Measurements from ENCODE around the gene FOXL1. TPM values are rescaled to one million over a fixed set of nuclear protein-coding genes. Genes with fewer than 3 reads are reported as not detected.

Gene FOXL1
- total RNA-seq = 0.72 and 2.8 TPM in 2 replicates

DNA sequence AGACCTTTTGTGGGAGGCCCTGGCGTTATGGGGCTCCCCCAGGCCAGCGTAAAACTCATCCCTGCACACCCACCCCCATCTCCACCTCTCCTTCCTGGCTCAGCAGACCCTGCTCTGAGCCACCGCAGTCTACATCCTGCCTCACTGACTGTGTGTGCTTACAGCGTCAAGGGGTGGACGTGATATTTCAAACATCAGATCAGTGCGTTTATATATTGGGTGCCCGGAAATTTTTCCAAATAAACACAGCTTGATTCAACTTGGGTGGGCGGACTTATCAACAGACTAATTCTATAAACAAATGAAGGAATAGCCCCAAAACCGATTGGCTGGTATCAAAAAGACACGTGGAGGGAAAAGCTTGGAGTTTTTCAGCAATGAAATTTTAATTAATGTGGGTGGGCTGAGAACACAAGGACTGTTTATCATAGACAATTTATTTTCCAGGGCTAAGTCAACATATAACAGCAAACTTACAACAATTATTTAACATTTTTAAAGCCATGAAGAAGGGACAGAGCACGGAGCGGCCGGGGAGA, at the start of gene FOXL1:
Gene FOXL1, plus strand, starts transcription at position 489 of the 539 bp plus-strand sequence. CDS start 175 bp downstream, outside the sequence.

DNA sequence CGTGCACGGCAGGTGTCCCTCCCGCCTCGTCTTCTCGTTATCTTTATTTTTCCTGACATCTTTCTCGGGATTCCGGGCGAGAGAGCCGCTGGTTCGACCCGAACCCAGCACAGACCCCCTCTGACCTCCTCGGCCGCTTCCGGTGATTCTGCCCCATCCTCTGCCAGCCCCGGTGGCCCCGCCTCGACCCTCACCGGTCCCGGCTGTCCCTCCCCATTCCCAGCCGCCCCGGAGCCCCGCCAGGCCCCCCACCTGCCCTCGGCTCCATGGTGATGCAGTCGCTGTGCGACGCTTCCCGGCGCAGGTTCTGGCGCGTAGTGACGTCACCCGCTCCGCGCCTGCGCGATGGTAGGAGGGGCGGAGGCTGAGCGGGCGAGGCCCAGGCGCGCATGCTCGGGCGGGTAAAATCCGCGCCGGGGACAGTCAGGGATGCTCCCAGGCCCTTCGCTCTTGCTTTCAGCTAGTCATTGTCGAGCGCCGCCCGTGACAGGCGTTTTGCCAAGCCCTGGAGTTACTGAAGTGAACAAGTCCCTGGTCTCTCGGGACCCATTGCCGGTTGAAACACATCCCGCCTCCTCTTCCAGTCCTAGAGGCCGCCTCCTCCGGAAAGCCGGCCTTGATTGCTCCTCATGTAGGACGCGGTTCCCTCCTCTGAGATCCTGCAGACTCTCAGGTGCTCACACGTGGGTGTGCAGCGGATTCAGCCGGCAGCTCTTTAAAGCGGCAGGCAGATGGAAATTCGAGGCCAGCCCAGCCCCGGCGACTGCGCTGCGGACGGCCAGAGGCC, 23.2 kb upstream of the FOXL1 start, which contains the start of gene MTHFSD:
Gene MTHFSD, minus strand, starts transcription at position 319 of the 787 bp plus-strand sequence. Its CDS starts 51 bp downstream, at position 268.

DNA sequence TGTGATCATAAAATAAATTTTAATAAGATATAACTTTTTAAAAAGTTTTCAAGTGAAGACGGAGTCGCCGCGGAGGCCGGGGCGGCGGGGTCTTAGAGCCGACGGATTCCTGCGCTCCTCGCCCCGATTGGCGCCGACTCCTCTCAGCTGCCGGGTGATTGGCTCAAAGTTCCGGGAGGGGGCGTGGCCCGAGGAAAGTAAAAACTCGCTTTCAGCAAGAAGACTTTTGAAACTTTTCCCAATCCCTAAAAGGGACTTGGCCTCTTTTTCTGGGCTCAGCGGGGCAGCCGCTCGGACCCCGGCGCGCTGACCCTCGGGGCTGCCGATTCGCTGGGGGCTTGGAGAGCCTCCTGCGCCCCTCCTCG, 11.8 kb upstream of the FOXL1 start, which contains the start of gene FOXC2:
Gene FOXC2, plus strand, starts transcription at position 229 of the 365 bp plus-strand sequence. CDS start 507 bp downstream, outside the sequence.

Other genes starting within 250 kb of the FOXL1 start
- not detected in 2 replicates for gene FOXF1, start 68.0 kb upstream of the FOXL1 start, total RNA-seq
- gene MTHFSD, start 23.3 kb upstream of the FOXL1 start, total RNA-seq = 9.2 and 14.7 TPM in 2 replicates
- under 0.01 and 0.21 TPM in 2 replicates for gene FOXC2, start 11.7 kb upstream of the FOXL1 start, total RNA-seq

All from tracheal epithelial cell (primary cell).